T-helper 2 cell (primary cell): ENCODE results near the gene TRIM65.
"Not testable (repeated sequence)": the region's sequence is repeated elsewhere in the genome, so short reads cannot be mapped to it uniquely, and the experiment has no call there.

Experiments used
- DNase-seq, 5 experiments: peaks; one replicate each; pipeline versions ENCODE4 v3.0.0 to v3.0.0-alpha.2; 2012 to 2022

The TRIM65 gene

GRCh38 chr17:75875182-75875939, 21.4 kb downstream of the TRIM65 start:
- no peak for DNase-seq

- no peak for DNase-seq
Observed at GRCh38 chr17:75874323-75875181, 22.2 kb downstream of the TRIM65 start.

DNA sequence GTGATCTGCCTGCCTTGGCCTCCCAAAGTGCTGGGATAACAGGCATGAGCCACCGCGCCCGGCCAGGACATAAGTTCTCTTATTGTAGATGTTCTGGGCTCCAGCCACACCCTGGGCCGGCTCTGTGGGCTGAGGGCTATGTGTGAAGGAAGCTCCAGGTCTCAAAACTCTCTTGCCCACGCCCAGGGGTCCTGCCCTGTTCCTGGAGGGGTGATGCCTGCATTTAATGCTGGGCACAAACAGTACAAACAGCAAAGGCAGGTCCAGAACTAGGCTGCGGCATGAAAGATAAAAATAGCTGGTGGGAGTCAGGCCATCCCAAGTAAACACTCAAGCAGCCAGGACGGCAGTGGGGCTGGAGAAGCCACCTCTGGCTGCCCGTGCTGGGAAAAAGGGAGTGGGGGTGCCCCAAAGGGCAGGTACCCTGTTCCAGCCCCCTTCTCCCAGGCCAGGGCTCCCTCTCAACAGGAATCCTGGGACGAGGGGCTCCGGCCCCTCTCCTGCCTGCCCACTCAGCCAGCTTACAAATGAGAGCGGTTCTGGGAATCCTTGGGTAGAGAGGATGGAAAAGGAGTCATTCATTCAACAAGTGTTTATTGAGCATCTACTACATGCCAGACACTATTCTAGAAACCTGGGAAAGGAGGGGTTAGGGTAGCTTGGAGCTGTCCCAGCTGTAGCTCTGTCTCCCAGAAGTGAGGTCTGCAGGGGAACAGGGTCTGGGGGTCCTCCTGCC, 23.0 kb downstream of the TRIM65 start:
- no peak for DNase-seq

GRCh38 chr17:75872434-75873351, 24.1 kb downstream of the TRIM65 start:
- DNase-seq: peak in 3 of 5 experiments; percentile 22 to 87 (median 54)

- not testable (repeated sequence) for DNase-seq
Observed at GRCh38 chr17:75870228-75870627, 26.5 kb downstream of the TRIM65 start.

DNA sequence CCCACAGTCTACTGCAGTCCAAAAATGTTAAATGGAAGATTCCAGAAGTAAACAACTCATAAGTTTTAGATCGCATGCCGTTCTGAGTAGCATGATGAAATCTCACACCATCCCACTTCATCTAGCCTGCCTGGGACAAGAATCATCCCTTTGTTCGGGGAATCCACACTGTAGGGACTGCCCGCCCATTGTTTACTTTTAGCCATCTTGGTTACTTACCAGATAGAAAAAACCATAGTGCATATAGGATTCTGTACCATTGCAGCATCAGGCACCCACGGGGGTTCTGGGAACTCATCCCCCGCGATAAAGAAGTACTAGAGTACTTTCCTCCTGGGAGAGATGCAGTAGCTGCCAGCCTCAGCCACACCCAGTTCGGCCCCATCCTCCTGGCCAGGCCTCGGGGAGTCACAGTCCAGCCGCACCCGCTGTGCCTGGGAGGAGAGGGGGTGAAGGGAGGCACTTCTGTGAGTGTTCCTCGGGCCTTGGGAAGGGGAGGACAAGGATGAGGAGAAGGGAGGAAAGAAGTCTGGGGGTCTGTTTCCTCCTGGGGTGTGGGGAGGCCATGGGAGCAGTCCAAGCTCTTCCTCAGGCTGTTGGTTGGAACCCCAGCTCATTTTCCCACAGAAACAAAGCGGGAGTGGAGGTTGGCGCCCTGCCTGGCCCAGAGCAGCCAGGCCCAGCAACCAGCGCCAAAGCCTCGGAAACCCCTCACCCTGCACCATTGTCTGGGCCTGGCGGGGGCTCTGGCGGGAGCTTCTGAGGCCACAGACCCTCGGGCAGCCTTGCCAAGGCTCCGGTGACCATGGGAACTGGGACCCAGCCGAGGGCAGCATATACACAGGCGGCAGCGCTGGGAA, 27.2 kb downstream of the TRIM65 start:
- DNase-seq: no peak

DNA sequence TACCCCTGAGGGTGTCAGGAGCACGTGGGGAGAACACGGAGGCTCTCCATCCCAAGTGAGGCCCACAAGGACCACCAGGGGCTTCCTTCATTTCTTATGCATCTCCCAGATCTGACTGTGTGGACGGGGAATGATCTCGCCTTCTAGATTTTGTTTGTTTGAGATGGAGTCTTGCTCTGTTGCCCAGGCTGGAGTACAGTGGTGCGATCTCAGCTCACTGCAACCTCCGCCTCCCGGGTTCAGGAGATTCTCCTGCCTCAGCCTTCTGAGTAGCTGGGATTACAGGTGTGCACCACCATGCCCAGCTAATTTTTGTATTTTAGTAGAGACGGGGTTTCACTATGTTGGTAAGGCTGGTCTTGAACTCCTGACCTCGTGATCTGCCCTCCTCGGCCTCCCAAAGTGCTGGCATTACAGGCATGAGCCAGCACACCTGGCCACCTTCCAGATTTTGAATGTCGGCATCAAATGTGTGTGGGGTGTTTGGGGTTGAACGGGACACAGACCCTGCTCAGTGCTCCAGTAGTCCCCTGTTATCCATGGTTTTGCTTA, 27.9 kb downstream of the TRIM65 start:
- DNase-seq: not testable (repeated sequence)

- not testable (repeated sequence) for DNase-seq
Observed at GRCh38 chr17:75865404-75866188, 31.2 kb downstream of the TRIM65 start.

- peak in 2 of 5 experiments; percentile 54 to 66 for DNase-seq
Observed at GRCh38 chr17:75864887-75865286, 31.9 kb downstream of the TRIM65 start.

DNA sequence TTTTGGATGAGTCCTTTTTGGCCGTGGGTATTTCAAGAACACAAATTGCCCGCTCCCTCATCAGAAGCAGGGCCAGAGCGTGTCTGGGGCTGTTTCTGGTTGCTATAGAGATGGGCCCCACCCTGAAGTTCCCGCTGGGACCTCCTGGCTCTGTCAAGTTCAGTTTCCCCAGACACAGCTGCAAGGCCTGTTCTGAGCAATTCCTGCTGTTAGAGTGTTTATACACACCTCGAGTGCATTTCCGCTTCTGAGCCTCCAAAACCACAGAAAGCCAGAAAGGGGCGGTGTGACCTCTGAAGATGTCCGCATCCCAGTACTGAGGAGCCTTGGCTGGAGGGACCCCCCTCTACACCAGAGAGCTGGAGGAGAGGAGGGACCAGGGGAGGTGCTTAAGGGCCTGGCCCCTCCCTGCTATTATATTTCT, 32.3 kb downstream of the TRIM65 start:
- peak in 2 of 5 experiments; percentile 59 to 85 for DNase-seq

DNA sequence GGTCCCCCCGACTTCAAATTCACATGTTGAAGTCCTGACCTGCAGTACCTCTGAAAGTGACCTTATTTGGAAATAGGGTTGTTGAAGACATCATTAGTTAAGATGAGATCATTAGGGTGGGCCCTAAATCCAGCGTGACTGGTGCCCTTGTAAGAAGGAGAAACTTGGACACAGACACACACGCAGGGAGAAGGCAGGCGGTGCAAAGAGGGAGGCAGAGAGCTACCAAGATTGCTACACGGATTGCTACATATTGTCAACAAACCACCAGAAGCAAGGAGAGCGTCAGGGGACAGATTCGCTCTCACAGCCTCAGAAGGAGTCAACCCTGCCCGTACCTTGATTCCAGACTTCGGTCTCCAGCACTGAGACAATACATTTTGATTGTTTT, 34.8 kb downstream of the TRIM65 start:
- DNase-seq: no peak

GRCh38 chr17:75859358-75859757, 37.4 kb downstream of the TRIM65 start:
- DNase-seq: not testable (repeated sequence)

DNA sequence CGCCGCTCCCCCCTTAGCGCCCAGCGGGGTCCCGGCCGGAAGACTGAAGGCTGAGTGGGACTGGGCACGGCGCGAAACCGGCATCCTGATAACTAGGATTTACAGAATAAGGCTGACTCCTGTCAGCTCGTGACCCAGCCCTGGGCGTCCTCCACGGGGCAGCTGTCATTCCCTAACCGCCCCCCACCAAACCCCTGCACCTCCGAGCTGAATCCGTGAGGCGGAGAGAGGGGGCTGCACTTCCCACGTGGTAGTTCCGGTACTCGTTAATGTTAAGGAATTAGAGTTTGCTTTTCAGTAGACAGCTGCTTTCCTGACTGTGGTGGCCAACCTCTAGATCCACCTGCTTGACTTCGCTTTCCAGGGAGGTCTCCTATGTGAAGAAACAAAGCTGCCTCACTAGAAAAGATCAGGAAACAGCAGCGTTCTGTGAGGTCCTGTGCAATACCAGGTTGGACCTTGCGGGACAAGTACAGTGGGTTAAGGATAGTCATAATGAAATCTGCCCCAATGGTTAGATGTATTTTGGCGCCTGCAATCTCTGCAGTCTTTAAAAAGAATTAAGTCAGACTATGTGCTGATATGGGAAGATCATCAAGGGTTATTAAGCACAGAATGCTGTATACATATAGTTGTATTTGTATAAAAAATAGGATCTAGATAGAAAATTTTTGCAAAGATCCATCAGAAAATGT, 40.5 kb downstream of the TRIM65 start:
- DNase-seq: peak in 1 of 5 experiments; percentile 59

- peak; percentile 89 to 100 (median 98) for DNase-seq
Observed at GRCh38 chr17:75855310-75856061, 41.3 kb downstream of the TRIM65 start, which contains the start of gene WBP2. WBP2 (minus strand) TSS chr17:75855335; CDS start chr17:75855297, 38 bp downstream.

- no peak for DNase-seq
Observed at GRCh38 chr17:75854881-75855309, 41.9 kb downstream of the TRIM65 start.

GRCh38 chr17:75854101-75854748, 42.5 kb downstream of the TRIM65 start:
- DNase-seq: no peak

- no peak for DNase-seq
Observed at GRCh38 chr17:75853433-75853832, 43.3 kb downstream of the TRIM65 start.

GRCh38 chr17:75851693-75851991, 45.1 kb downstream of the TRIM65 start:
- DNase-seq: not testable (repeated sequence)
